Large intestine (tissue), 3 donors: ENCODE results near the gene TRAF2. TPM values are rescaled to one million over a fixed set of nuclear protein-coding genes. Genes with fewer than 3 reads are reported as not detected.

Source experiments
- DNase-seq, 2 donors: peaks; one replicate each; pipeline versions ENCODE4 v3.0.0 to v3.0.0-alpha.2; 2013
- H3K27ac ChIP-seq: one replicate; pipeline ENCODE4 v1.5.1; 2013; ENCODE audit warnings: low read length
- H3K27me3 ChIP-seq: 2 replicates; pipeline ENCODE4 v1.6.1; 2013; ENCODE audit warnings: low read length; ENCODE audit not compliant: control insufficient read depth, insufficient read depth
- H3K36me3 ChIP-seq: 2 replicates; pipeline ENCODE4 v1.6.1; 2013; ENCODE audit warnings: low read length; ENCODE audit not compliant: control insufficient read depth, insufficient read depth
- H3K4me1 ChIP-seq: one replicate; pipeline ENCODE4 v1.6.1; 2013; ENCODE audit warnings: low read length; ENCODE audit not compliant: control insufficient read depth, insufficient read depth
- H3K4me3 ChIP-seq: one replicate; pipeline ENCODE4 v1.5.1; 2013; ENCODE audit warnings: low read length
- H3K9me3 ChIP-seq: one replicate; pipeline ENCODE4 v1.6.1; 2013; ENCODE audit warnings: mild to moderate bottlenecking, low read depth, low read length, moderate library complexity; ENCODE audit not compliant: control insufficient read depth
- WGBS: methylation state at CpG from one replicate; pipeline ENCODE4 v1.1.5; 2013; ENCODE audit warnings: low lambda C conversion rate; ENCODE audit not compliant: insufficient coverage; 5-methylcytosine and 5-hydroxymethylcytosine counted together
- polyA plus RNA-seq: library from polyadenylated mRNA; unstranded; fragments of 120-200 nt; gene quantifications from one replicate; pipeline ENCODE4 v1.2.1, GENCODE V29; 2013

Gene TRAF2
- polyA plus RNA-seq, 1 donor = 18.5 TPM

- no CpG with 5 or more reads among the region's 27 CpGs for WGBS
- Histone ChIP-seq H3K9me3 (peaks cover 13% of the 10 kb centered on the region), H3K27ac (peak overlapping the region; percentile 73), H3K27me3 (no peaks in the 10 kb centered on the region), H3K4me3 (no peak overlapping the region), H3K36me3 (peaks cover 20% of the 10 kb centered on the region), H3K4me1 (peaks cover 52% of the 10 kb centered on the region)
- DNase-seq = no peak
Measured at GRCh38 chr9:136946228-136947027, 60.1 kb downstream of the TRAF2 start.

GRCh38 chr9:136947028-136947891 lies 60.9 kb downstream of the TRAF2 start:
- Histone ChIP-seq H3K36me3 (peaks cover 11% of the 10 kb centered on the region), H3K9me3 (peaks cover 5% of the 10 kb centered on the region), H3K4me3 (no peak overlapping the region), H3K27ac (peak overlapping the region; percentile 99), H3K27me3 (no peaks in the 10 kb centered on the region), H3K4me1 (peaks cover 60% of the 10 kb centered on the region)
- WGBS = no CpG with 5 or more reads among the region's 26 CpGs
- no peak for DNase-seq

GRCh38 chr9:136947955-136948510 lies 61.7 kb downstream of the TRAF2 start:
- Histone ChIP-seq H3K27ac (peak overlapping the region; percentile 99), H3K4me3 (no peak overlapping the region), H3K9me3 (no peaks in the 10 kb centered on the region), H3K4me1 (peaks cover 58% of the 10 kb centered on the region), H3K36me3 (peaks cover 4% of the 10 kb centered on the region), H3K27me3 (no peaks in the 10 kb centered on the region)
- WGBS = no CpG with 5 or more reads among the region's 15 CpGs
- DNase-seq = peak; percentile 45 to 55

GRCh38 chr9:136949239-136949816 lies 63.0 kb downstream of the TRAF2 start:
- peak; percentile 84 to 88 for DNase-seq

GRCh38 chr9:136949817-136950655 lies 63.7 kb downstream of the TRAF2 start:
- DNase-seq = peak; percentile 97 to 99
- Histone ChIP-seq H3K4me3 (peak overlapping the region; percentile 74), H3K27me3 (no peaks in the 10 kb centered on the region), H3K36me3 (peaks cover 6% of the 10 kb centered on the region), H3K4me1 (peaks cover 50% of the 10 kb centered on the region), H3K27ac (peak overlapping the region; percentile 99), H3K9me3 (no peaks in the 10 kb centered on the region)
- no CpG with 5 or more reads among the region's 63 CpGs for WGBS

More at GRCh38 chr9:136949239-136949816, 63.0 kb downstream of the TRAF2 start:
- peak overlapping the region; percentile 74 for H3K4me3 ChIP-seq
- no peaks in the 10 kb centered on the region for H3K9me3 ChIP-seq
- no CpG with 5 or more reads among the region's 22 CpGs for WGBS
- peaks cover 54% of the 10 kb centered on the region for H3K4me1 ChIP-seq
- peak overlapping the region; percentile 99 for H3K27ac ChIP-seq
- peaks cover 4% of the 10 kb centered on the region for H3K36me3 ChIP-seq
- H3K27me3 ChIP-seq = no peaks in the 10 kb centered on the region

- WGBS = no CpG with 5 or more reads among the region's 9 CpGs
- Histone ChIP-seq H3K27me3 (no peaks in the 10 kb centered on the region), H3K4me3 (peak overlapping the region; percentile 74), H3K9me3 (no peaks in the 10 kb centered on the region), H3K36me3 (peaks cover 6% of the 10 kb centered on the region), H3K4me1 (peaks cover 43% of the 10 kb centered on the region), H3K27ac (peak overlapping the region; percentile 99)
- no peak for DNase-seq
Measured at GRCh38 chr9:136950656-136951276, 64.5 kb downstream of the TRAF2 start.

GRCh38 chr9:136951541-136952320 lies 65.4 kb downstream of the TRAF2 start, which contains the start of gene LCN12:
Gene LCN12 (plus strand): TSS chr9:136952273. CDS start chr9:136952328, 55 bp downstream.
- H3K4me1 ChIP-seq = peaks cover 36% of the 10 kb centered on the region
- WGBS = no CpG with 5 or more reads among the region's 14 CpGs
- H3K27ac ChIP-seq = peak within 1 kb of the TSS; percentile 99
- peak in 1 of 2 donors; percentile 66 for DNase-seq
- no peaks in the 10 kb centered on the region for H3K27me3 ChIP-seq
- peak within 1 kb of the TSS; percentile 10 for H3K4me3 ChIP-seq
- peaks cover 4% of the 10 kb centered on the region for H3K9me3 ChIP-seq
- peaks cover 6% of the 10 kb centered on the region for H3K36me3 ChIP-seq

GRCh38 chr9:136952321-136952850 lies 66.1 kb downstream of the TRAF2 start:
- Histone ChIP-seq H3K27me3 (no peaks in the 10 kb centered on the region), H3K36me3 (peaks cover 6% of the 10 kb centered on the region), H3K4me1 (peaks cover 36% of the 10 kb centered on the region), H3K27ac (peak overlapping the region; percentile 99), H3K4me3 (no peak overlapping the region), H3K9me3 (peaks cover 5% of the 10 kb centered on the region)
- no peak for DNase-seq
- WGBS = no CpG with 5 or more reads among the region's 15 CpGs
